Measurements from ENCODE around the gene C6. TPM values are rescaled to one million over a fixed set of nuclear protein-coding genes. Genes with fewer than 3 reads are reported as not detected.

Gene C6
- total and polyA plus RNA-seq, 2 donors (not counting 1 experiment from before 2014, with no cell fraction given): not detected

- H3K4me2 ChIP-seq (replicated peaks; ENCODE audit: low read depth, low read length, poor library complexity, severe bottlenecking): no peak overlapping the region
- no peak overlapping the region for H3K27ac ChIP-seq (ENCODE audit: low read length in 2 of 2)
- no peaks in the 10 kb centered on the region for H3K4me1 Mint-ChIP-seq
- no peak overlapping the region for H2AFZ ChIP-seq (ENCODE audit: insufficient read depth, low read depth, low read length, poor library complexity, severe bottlenecking)
- H3K9me3 Mint-ChIP-seq (ENCODE audit: insufficient read depth): no peaks in the 10 kb centered on the region
- no peaks in the 10 kb centered on the region for H3K79me2 ChIP-seq (ENCODE audit: control insufficient read depth, insufficient read depth, low read length)
- no peak overlapping the region for H3K27ac Mint-ChIP-seq
- ATAC-seq (ENCODE audit: low read depth): no peak
- H3K9ac ChIP-seq (ENCODE audit: low read length): no peak overlapping the region
- no peak overlapping the region for H3K4me3 ChIP-seq (ENCODE audit: control extremely low read depth in 1 of 5, extremely low read depth in 1 of 5, insufficient read depth in 1 of 5, low read depth in 2 of 5, low read length in 4 of 5)
- intact Hi-C loops (cut with micrococcal nuclease): no loop called here
- H3K36me3 ChIP-seq (replicated peaks in 1 of 2; ENCODE audit: control extremely low read depth in 1 of 2, control insufficient read depth in 1 of 2, extremely low read depth in 1 of 2, insufficient read depth in 2 of 2, low read length in 1 of 2): no peaks in the 10 kb centered on the region
- H3K27me3 ChIP-seq (replicated peaks in 1 of 4; ENCODE audit: control extremely low read depth in 1 of 4, control insufficient read depth in 3 of 4, insufficient read depth in 4 of 4, low read length in 3 of 4): no peaks in the 10 kb centered on the region
- no CpG with 5 or more reads among the region's 3 CpGs for WGBS (ENCODE audit: insufficient coverage)
- H3K27me3 Mint-ChIP-seq: no peaks in the 10 kb centered on the region
- H4K20me1 ChIP-seq (ENCODE audit: control insufficient read depth, insufficient read depth, low read length, poor library complexity, severe bottlenecking): no peaks in the 10 kb centered on the region
- POLR2A ChIA-PET: no interaction called here
- no peaks in the 10 kb centered on the region for H3K9me3 ChIP-seq (ENCODE audit: control extremely low read depth in 1 of 3, control insufficient read depth in 2 of 3, insufficient read depth in 1 of 3, low read length in 2 of 3)
- no peak overlapping the region for H3K4me3 Mint-ChIP-seq
- CTCF ChIA-PET: no interaction called here
- H3K4me1 ChIP-seq (ENCODE audit: control insufficient read depth in 2 of 2, insufficient read depth in 2 of 2, low read length in 2 of 2): no peaks in the 10 kb centered on the region
- DNase-seq: no peak
- TF ChIP-seq EZH2 (IDR thresholded peaks at IDR 0.05; ENCODE audit: borderline replicate concordance, insufficient read depth, low read depth, low read length, poor library complexity, severe bottlenecking) (no peak), CTCF (IDR thresholded peaks at IDR 0.05) (no peak)
Observed at GRCh38 chr5:41176952-41177351, 36.4 kb downstream of the C6 start.

- Histone ChIP-seq H3K9ac (ENCODE audit: low read length) (no peak overlapping the region), H4K20me1 (ENCODE audit: control insufficient read depth, insufficient read depth, low read length, poor library complexity, severe bottlenecking) (no peaks in the 10 kb centered on the region), H3K4me3 (ENCODE audit: control extremely low read depth in 1 of 5, extremely low read depth in 1 of 5, insufficient read depth in 1 of 5, low read depth in 2 of 5, low read length in 4 of 5) (no peak overlapping the region), H3K9me3 (ENCODE audit: control extremely low read depth in 1 of 3, control insufficient read depth in 2 of 3, insufficient read depth in 1 of 3, low read length in 2 of 3) (no peaks in the 10 kb centered on the region), H3K27me3 (replicated peaks in 1 of 4; ENCODE audit: control extremely low read depth in 1 of 4, control insufficient read depth in 3 of 4, insufficient read depth in 4 of 4, low read length in 3 of 4) (no peaks in the 10 kb centered on the region), H3K4me2 (replicated peaks; ENCODE audit: low read depth, low read length, poor library complexity, severe bottlenecking) (no peak overlapping the region), H3K4me1 (ENCODE audit: control insufficient read depth in 2 of 2, insufficient read depth in 2 of 2, low read length in 2 of 2) (no peaks in the 10 kb centered on the region), H3K79me2 (ENCODE audit: control insufficient read depth, insufficient read depth, low read length) (no peaks in the 10 kb centered on the region), H3K27ac (ENCODE audit: low read length in 2 of 2) (no peak overlapping the region), H2AFZ (ENCODE audit: insufficient read depth, low read depth, low read length, poor library complexity, severe bottlenecking) (no peak overlapping the region), H3K36me3 (replicated peaks in 1 of 2; ENCODE audit: control extremely low read depth in 1 of 2, control insufficient read depth in 1 of 2, extremely low read depth in 1 of 2, insufficient read depth in 2 of 2, low read length in 1 of 2) (no peaks in the 10 kb centered on the region)
- ATAC-seq (ENCODE audit: low read depth): no peak
- intact Hi-C loops (cut with micrococcal nuclease): no loop called here
- Mint-ChIP-seq H3K27ac (no peak overlapping the region), H3K4me1 (no peaks in the 10 kb centered on the region), H3K9me3 (ENCODE audit: insufficient read depth) (no peaks in the 10 kb centered on the region), H3K27me3 (no peaks in the 10 kb centered on the region), H3K4me3 (no peak overlapping the region)
- ChIA-PET CTCF (no interaction called here), POLR2A (no interaction called here)
- DNase-seq: no peak
- no peak for TF ChIP-seq EZH2 (IDR thresholded peaks at IDR 0.05; ENCODE audit: borderline replicate concordance, insufficient read depth, low read depth, low read length, poor library complexity, severe bottlenecking)
- no peak for TF ChIP-seq CTCF (IDR thresholded peaks at IDR 0.05)
- WGBS (ENCODE audit: insufficient coverage): 89% methylated on average over 3 of the region's 3 CpGs
Observed at GRCh38 chr5:41172012-41172411, 41.3 kb downstream of the C6 start.
